Chondrocyte (in vitro differentiated cells): ENCODE data around the gene DDR2. TPM values are rescaled to one million over a fixed set of nuclear protein-coding genes. Genes with fewer than 3 reads are reported as not detected.

Experiments used
- DNase-seq: peaks from one replicate; pipeline ENCODE4 v3.0.0; 2021; ENCODE audit warnings: mixed read lengths, low spot score
- H3K27ac Mint-ChIP-seq: one replicate; pipeline ENCODE4 v1.8.0; 2021; ENCODE audit warnings: mild to moderate bottlenecking, moderate library complexity, mixed read lengths; ENCODE audit not compliant: unreplicated experiment
- H3K27me3 Mint-ChIP-seq: 2 replicates; pipeline ENCODE4 v1.8.0; 2021; ENCODE audit warnings: low read depth, mixed read lengths
- H3K36me3 Mint-ChIP-seq: 2 replicates; pipeline ENCODE4 v1.8.0; 2021; ENCODE audit warnings: low read depth, mixed read lengths
- H3K4me1 Mint-ChIP-seq: 2 replicates; pipeline ENCODE4 v1.8.0; 2021; ENCODE audit warnings: low read depth, mild to moderate bottlenecking, mixed read lengths
- H3K4me3 Mint-ChIP-seq: one replicate; pipeline ENCODE4 v1.8.0; 2021; ENCODE audit warnings: mild to moderate bottlenecking, moderate library complexity, mixed read lengths; ENCODE audit not compliant: unreplicated experiment
- H3K9me3 Mint-ChIP-seq: 2 replicates; pipeline ENCODE4 v1.8.0; 2021; ENCODE audit warnings: low read depth, mixed read lengths
- total RNA-seq: library from RNA; stranded (reverse); gene quantifications from 3 replicates; pipeline ENCODE4 v1.2.1, GENCODE V29; 2021
- TF ChIP-seq, protein P1 (sequence below): fragments of 200-600 bp; sonication (generic); IDR thresholded peaks from 2 replicates; pipeline ENCODE4 v1.5.0; 2021; ENCODE audit warnings: antibody characterized with exemption, mild to moderate bottlenecking, moderate library complexity

DDR2 gene
- total RNA-seq, 1 donor from 2014 or later, result 182 TPM

DNA sequence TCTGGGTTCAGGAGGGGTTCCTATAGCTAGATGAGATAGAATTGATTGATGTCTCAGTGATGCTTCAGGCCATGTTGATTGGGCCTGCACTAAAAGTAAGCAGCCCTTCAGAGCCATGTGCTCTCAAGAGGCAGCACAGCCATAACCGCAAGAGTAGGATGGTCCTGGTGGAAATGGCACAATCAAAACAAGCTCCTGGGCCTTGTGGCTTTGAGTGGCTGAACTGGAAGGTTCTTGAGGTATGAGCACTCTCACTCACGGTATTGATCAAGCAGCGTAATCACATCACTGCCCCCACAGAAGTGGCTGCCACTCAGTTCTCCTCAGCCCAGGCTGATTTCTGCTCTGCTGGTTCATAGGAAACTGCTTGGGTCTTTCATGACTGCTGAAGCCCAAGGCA is 76.0 kb downstream of the DDR2 start:
- H3K4me1 Mint-ChIP-seq, result peaks cover 40% of the 10 kb centered on the region
- TF ChIP-seq, protein P1, sequence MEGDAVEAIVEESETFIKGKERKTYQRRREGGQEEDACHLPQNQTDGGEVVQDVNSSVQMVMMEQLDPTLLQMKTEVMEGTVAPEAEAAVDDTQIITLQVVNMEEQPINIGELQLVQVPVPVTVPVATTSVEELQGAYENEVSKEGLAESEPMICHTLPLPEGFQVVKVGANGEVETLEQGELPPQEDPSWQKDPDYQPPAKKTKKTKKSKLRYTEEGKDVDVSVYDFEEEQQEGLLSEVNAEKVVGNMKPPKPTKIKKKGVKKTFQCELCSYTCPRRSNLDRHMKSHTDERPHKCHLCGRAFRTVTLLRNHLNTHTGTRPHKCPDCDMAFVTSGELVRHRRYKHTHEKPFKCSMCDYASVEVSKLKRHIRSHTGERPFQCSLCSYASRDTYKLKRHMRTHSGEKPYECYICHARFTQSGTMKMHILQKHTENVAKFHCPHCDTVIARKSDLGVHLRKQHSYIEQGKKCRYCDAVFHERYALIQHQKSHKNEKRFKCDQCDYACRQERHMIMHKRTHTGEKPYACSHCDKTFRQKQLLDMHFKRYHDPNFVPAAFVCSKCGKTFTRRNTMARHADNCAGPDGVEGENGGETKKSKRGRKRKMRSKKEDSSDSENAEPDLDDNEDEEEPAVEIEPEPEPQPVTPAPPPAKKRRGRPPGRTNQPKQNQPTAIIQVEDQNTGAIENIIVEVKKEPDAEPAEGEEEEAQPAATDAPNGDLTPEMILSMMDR, result no peak
- no peaks in the 10 kb centered on the region for H3K27me3 Mint-ChIP-seq
- peaks cover 11% of the 10 kb centered on the region for H3K36me3 Mint-ChIP-seq
- DNase-seq, result no peak
- H3K9me3 Mint-ChIP-seq, result no peaks in the 10 kb centered on the region
- H3K27ac Mint-ChIP-seq, result no peak overlapping the region
- H3K4me3 Mint-ChIP-seq, result no peak overlapping the region

DNA sequence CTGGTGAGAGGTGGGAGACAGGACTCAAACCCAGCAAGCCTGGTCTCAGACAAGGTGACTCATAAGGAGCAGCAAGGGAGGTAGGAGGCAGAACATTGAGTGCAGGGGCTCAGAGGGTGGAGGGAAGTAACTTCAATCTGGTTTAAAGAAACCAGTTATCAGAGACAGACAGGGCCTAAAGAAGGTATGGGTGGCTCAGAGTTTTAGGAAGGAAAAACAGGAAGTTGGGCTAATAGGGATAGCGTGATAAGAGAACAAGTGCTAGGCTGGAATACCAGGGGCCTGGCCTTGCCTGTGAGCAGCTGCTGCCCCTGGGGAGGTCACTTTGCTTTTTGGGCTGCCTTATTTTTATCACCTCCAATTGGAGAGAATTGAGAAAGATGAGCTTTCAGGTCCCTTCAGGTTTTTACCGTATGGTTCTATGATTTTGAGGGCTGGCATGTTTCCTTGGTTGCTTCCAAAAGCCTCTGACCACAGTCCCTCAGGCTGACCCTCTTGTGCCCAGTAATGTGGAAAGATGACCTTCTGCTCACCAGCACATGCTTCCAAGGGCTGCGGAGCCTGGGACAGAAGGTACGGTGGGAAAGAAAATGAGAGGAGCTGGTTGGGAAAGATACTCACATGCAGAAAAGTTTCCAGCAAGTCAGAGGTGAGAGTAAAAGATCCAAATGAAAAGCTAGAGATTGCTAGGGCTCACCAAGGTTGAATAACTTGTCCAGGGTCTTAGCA is 77.0 kb downstream of the DDR2 start:
- TF ChIP-seq, protein P1, result no peak
- Mint-ChIP-seq H3K4me1 (peaks cover 40% of the 10 kb centered on the region), H3K36me3 (peaks cover 11% of the 10 kb centered on the region), H3K27ac (peak overlapping the region; percentile 39), H3K4me3 (no peak overlapping the region), H3K27me3 (no peaks in the 10 kb centered on the region), H3K9me3 (no peaks in the 10 kb centered on the region)
- DNase-seq, result no peak

DNA sequence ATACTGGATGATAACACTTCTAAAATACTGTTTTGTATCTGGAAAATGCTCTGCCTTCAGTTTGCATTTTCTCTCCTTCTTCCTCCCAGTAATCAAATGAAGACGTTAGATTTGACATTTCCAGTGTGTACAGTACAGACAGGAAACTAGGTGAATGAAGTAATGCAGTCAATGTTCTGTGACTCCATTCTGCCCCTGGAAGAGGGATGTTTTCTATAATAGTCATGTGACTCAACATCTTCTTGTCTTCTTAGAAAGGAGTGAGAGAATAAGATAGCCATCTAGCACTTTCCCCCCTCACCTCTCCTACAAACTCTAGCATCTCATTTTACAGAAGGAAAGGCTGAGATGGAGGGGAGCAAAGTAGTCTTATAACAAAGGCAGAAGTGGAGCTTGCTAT is 77.6 kb downstream of the DDR2 start:
- H3K9me3 Mint-ChIP-seq, result no peaks in the 10 kb centered on the region
- H3K36me3 Mint-ChIP-seq, result peaks cover 11% of the 10 kb centered on the region
- H3K27ac Mint-ChIP-seq, result no peak overlapping the region
- no peaks in the 10 kb centered on the region for H3K27me3 Mint-ChIP-seq
- DNase-seq, result no peak
- peaks cover 40% of the 10 kb centered on the region for H3K4me1 Mint-ChIP-seq
- TF ChIP-seq, protein P1, result no peak
- H3K4me3 Mint-ChIP-seq, result no peak overlapping the region

DNA sequence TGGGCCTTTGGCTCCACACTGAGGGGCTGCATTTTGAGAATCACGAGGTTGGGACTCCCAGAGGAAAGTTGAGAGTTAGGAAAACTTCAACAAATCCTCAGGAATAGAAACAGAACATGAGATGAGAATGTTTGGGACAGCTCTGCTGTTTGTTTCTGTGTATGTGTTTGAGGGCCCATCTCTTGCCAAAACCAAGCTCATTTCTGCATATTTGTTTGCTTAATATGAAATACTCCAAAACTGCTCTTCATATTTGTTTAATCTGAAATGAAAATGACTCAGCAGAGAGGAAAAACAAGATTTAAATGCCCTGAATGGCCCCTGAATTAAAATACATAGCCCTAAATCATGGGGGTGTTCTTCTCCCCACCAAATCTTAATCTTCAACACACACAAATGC is 78.1 kb downstream of the DDR2 start:
- no peak for DNase-seq
- Mint-ChIP-seq H3K9me3 (no peaks in the 10 kb centered on the region), H3K36me3 (peaks cover 11% of the 10 kb centered on the region), H3K4me1 (peaks cover 43% of the 10 kb centered on the region), H3K27ac (peak overlapping the region; percentile 88), H3K4me3 (no peak overlapping the region), H3K27me3 (no peaks in the 10 kb centered on the region)
- TF ChIP-seq, protein P1, result no peak

DNA sequence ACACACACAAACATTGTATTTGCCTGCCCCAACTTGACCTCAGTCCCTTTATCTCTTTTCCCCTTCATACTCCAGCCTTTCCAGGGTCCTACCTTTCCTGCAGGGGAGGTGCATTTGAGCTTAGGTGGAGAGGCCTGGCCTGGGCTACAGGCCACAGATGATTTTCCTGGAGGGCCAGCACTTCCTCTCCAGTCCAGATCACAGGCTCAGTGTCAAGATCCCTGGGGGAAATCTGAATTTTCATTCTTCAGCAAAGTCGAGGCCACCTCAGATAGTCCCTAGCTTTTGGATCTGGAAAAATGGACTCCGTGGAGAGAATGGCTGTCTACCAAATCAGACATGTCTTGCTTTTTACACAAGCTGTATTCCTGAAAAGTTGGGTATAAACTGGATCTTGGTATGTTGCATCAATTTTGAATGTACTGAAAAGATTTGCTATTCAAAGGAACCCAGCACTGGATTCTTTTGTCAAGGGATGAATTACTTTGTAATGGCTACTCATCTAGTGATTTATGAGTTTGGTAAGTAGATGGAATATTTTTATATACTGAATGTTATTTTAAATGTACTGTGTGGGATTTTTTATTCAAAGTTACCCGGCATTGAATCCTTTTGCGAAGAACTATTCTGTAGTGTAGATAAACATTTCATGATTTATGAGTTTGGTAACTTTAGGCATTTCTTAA is 78.7 kb downstream of the DDR2 start:
- peaks cover 44% of the 10 kb centered on the region for H3K4me1 Mint-ChIP-seq
- no peaks in the 10 kb centered on the region for H3K27me3 Mint-ChIP-seq
- no peaks in the 10 kb centered on the region for H3K9me3 Mint-ChIP-seq
- H3K27ac Mint-ChIP-seq, result peak overlapping the region; percentile 88
- no peak overlapping the region for H3K4me3 Mint-ChIP-seq
- H3K36me3 Mint-ChIP-seq, result peaks cover 8% of the 10 kb centered on the region
- no peak for DNase-seq
- TF ChIP-seq, protein P1, result no peak
